HFFc6 (cell line): ENCODE measurements around the gene B3GAT3. TPM values are rescaled to one million over a fixed set of nuclear protein-coding genes. Genes with fewer than 3 reads are reported as not detected.
"Not testable (repeated sequence)": the region's sequence is repeated elsewhere in the genome, so short reads cannot be mapped to it uniquely, and the experiment has no call there.

Experiments
- DNase-seq: peaks from one replicate; pipeline ENCODE4 v3.0.0-alpha.2; 2018
- H3K27ac Mint-ChIP-seq: 2 replicates; pipeline ENCODE4 v1.8.0; 2020; ENCODE audit warnings: mild to moderate bottlenecking, mixed read lengths
- H3K27me3 Mint-ChIP-seq: 2 replicates; pipeline ENCODE4 v1.8.0; 2021; ENCODE audit warnings: mild to moderate bottlenecking, moderate library complexity, mixed read lengths; ENCODE audit not compliant: insufficient read depth
- H3K36me3 Mint-ChIP-seq: 2 replicates; pipeline ENCODE4 v1.8.0; 2021; ENCODE audit warnings: low read depth, mixed read lengths
- H3K4me1 Mint-ChIP-seq: 2 replicates; pipeline ENCODE4 v1.8.0; 2020; ENCODE audit warnings: low read depth, mixed read lengths
- H3K4me3 Mint-ChIP-seq: 2 replicates; pipeline ENCODE4 v1.8.0; 2020; ENCODE audit warnings: mild to moderate bottlenecking, moderate library complexity, mixed read lengths
- H3K9me3 Mint-ChIP-seq: 2 replicates; pipeline ENCODE4 v1.8.0; 2020; ENCODE audit warnings: mild to moderate bottlenecking, mixed read lengths
- total RNA-seq, 6 experiments: library from RNA; stranded (reverse); fragmentation: NEBNext Ultra II Directional; extraction: Animal tissue kit (Norgen Biotek cat#: 25700); gene quantifications; 2 replicates in 1 of 6; 3 replicates in 5 of 6; pipeline ENCODE4 v1.2.3, GENCODE V29; 2021
- TF ChIP-seq, protein P1 (sequence below): fragments of 200-600 bp; sonication (generic); IDR thresholded peaks from 2 replicates; pipeline ENCODE4 v1.5.0; 2021; ENCODE audit warnings: antibody characterized with exemption, mild to moderate bottlenecking

The B3GAT3 gene
- total RNA-seq, 6 experiments from 2014 or later, result 57.9 to 93.2 (median 63.0) TPM

DNA sequence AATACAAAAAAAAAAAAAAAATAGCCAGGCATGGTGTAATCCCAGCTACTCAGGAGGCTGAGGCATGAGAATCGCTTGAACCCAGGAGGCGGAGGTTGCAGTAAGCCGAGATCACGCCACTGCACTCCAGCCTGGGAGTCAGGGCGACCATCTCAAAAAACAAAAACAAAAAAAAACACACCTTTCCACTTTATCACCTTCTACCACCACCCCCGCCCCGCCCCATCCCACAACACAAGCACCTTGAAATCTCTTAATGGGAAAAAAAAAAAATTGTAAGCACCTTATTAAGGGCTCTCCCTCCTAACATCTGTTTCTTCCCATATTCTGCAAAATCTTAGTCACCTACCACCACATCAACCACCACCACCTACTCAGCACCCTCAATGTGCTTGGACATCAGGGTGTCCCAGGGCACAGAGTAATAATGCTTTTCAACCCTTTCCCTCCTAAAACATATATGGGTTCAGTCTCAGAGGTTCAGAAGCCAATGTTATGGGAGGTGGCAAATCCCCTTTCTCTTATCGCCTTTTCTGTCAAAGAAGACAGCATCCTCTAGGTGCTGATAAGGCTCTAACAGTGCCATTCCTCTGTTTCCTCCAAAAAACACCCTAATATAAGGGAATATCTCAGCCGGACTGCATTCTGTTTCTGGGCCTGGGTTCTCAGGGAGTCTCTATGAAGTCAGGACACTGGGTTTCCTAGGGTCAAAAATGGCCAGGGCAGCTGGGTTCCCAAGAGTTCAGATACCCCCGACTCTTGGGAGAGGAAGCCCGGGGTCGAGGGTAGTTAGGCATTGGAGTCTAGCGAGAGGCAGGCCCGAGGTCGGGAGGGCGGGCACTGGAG lies 30.6 kb upstream of the B3GAT3 start:
- peak overlapping the region; percentile 95 for H3K4me3 Mint-ChIP-seq
- 0 out of 2 replicates have a peak, but pooled peaks cover 2% of the 10 kb centered on the region for H3K27me3 Mint-ChIP-seq
- H3K9me3 Mint-ChIP-seq, result no peaks in the 10 kb centered on the region
- no peaks in the 10 kb centered on the region; the same call in 1 of the 2 replicates for H3K36me3 Mint-ChIP-seq
- peak overlapping the region; percentile 89 for H3K27ac Mint-ChIP-seq
- TF ChIP-seq, protein P1, sequence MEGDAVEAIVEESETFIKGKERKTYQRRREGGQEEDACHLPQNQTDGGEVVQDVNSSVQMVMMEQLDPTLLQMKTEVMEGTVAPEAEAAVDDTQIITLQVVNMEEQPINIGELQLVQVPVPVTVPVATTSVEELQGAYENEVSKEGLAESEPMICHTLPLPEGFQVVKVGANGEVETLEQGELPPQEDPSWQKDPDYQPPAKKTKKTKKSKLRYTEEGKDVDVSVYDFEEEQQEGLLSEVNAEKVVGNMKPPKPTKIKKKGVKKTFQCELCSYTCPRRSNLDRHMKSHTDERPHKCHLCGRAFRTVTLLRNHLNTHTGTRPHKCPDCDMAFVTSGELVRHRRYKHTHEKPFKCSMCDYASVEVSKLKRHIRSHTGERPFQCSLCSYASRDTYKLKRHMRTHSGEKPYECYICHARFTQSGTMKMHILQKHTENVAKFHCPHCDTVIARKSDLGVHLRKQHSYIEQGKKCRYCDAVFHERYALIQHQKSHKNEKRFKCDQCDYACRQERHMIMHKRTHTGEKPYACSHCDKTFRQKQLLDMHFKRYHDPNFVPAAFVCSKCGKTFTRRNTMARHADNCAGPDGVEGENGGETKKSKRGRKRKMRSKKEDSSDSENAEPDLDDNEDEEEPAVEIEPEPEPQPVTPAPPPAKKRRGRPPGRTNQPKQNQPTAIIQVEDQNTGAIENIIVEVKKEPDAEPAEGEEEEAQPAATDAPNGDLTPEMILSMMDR, result no peak
- H3K4me1 Mint-ChIP-seq, result peaks cover 18% of the 10 kb centered on the region
- DNase-seq, result no peak

DNA sequence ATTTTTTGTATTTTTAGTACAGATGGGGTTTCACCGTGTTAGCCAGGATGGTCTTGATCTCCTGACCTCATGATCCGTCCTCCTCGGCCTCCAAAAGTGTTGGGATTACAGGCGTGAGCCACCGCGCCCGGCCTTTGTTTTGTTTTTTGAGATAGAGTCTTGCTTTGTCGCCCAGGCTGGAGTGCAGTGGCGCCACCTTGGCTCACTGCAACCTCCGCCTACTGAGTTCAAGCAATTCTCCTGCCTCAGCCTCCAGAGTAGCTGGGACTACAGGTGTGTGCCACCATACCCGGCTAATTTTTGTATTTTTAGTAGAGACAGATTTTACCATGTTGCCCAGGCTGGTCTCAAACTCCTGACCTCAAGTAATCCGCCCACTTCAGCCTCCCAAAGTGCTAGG lies 28.5 kb upstream of the B3GAT3 start:
- H3K27ac Mint-ChIP-seq, DNase-seq, H3K9me3 Mint-ChIP-seq, H3K4me3 Mint-ChIP-seq, H3K36me3 Mint-ChIP-seq, H3K27me3 Mint-ChIP-seq: not testable (repeated sequence)
- H3K4me1 Mint-ChIP-seq, result peaks cover 24% of the 10 kb centered on the region

DNA sequence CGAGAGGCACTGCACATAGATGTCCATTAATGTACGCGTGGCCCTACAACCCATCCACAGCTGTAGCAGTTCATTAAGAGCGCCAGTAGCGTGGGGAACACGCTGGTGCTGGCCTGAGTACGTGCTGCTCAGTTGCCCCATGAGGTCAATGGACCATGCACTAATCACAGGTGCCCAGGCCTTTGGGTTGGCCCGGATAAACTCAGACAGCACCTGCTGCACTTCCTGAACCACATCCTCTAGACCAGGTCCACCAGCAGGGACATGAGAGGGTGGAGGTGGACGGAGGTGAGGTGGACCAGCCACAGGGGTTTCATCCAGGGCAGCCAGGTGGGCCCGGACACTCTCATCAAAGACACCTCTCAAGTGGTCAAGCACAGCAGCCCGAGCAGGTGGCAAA lies 27.7 kb upstream of the B3GAT3 start:
- peaks cover 9% of the 10 kb centered on the region for H3K36me3 Mint-ChIP-seq
- TF ChIP-seq, protein P1, result no peak
- H3K27me3 Mint-ChIP-seq, result peaks cover 2% of the 10 kb centered on the region; the same call in 1 of the 2 replicates
- H3K9me3 Mint-ChIP-seq, result no peaks in the 10 kb centered on the region
- no peak for DNase-seq
- H3K4me1 Mint-ChIP-seq, result peaks cover 31% of the 10 kb centered on the region
- H3K4me3 Mint-ChIP-seq, result no peak overlapping the region
- no peak overlapping the region for H3K27ac Mint-ChIP-seq

DNA sequence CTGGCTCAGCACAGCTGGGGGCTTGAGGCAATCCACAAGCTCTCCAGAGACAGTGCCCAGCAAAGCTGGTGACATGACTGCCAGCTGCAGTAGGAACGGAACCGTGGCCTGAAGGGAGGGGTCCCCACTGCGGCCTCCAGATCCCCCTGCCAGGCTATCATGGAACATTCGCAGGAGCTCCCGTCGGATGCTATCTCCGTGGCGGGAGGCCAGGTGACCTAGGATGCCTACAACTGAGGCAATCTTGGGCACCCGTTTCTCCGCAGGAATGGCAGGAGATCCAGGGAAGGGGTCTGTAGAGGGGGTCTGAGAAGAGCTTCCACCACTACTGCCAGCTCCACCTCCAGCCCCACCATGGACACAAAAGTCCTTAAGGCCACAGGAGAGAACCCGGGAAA lies 27.2 kb upstream of the B3GAT3 start:
- Mint-ChIP-seq H3K36me3 (peaks cover 9% of the 10 kb centered on the region), H3K9me3 (no peaks in the 10 kb centered on the region), H3K27me3 (peaks cover 2% of the 10 kb centered on the region; the same call in 1 of the 2 replicates), H3K27ac (no peak overlapping the region), H3K4me3 (no peak overlapping the region), H3K4me1 (peaks cover 31% of the 10 kb centered on the region)
- TF ChIP-seq, protein P1, result no peak
- no peak for DNase-seq

DNA sequence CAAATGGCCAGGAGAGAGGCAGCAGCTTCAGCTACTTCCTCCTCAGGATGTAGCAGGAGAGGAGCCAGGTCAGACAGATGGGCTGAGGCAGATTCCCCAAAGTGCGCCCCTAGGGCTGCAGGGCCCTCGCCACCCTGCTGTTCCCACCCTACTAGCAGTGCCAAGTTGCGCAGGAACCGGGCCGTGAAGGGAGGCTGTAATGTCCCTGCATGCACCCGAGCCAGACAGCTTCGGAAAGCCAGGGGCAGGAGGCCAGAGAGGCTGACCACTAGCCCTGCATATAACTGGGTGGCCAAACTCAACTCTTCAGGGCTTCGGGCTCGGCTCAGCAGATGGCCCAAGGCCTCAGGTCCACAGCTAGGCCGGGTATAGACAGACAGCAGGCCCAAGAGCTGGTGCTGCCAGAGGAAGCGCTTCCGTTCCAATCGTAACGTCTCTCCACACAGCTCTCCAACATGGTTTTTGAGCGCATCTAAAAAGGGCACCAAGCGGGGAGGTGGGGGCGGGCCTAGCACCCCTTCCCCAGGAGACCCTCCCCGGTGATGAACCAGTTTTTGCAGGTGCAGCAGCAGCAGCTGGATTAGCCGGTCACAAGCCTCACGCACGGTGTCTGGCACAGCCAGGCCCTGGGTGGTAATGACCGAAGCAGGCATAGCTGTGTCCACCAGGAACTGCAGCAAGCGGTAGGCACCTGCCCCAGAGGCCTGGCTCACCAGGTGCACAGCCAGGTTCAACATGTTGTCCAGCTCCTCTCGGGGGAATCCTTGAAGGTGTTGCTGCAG lies 26.6 kb upstream of the B3GAT3 start:
- DNase-seq, result no peak
- H3K9me3 Mint-ChIP-seq, result no peaks in the 10 kb centered on the region
- no peak overlapping the region for H3K27ac Mint-ChIP-seq
- H3K4me3 Mint-ChIP-seq, result no peak overlapping the region
- peaks cover 2% of the 10 kb centered on the region; the same call in 1 of the 2 replicates for H3K27me3 Mint-ChIP-seq
- TF ChIP-seq, protein P1, result no peak
- H3K36me3 Mint-ChIP-seq, result peaks cover 9% of the 10 kb centered on the region
- peaks cover 26% of the 10 kb centered on the region for H3K4me1 Mint-ChIP-seq

DNA sequence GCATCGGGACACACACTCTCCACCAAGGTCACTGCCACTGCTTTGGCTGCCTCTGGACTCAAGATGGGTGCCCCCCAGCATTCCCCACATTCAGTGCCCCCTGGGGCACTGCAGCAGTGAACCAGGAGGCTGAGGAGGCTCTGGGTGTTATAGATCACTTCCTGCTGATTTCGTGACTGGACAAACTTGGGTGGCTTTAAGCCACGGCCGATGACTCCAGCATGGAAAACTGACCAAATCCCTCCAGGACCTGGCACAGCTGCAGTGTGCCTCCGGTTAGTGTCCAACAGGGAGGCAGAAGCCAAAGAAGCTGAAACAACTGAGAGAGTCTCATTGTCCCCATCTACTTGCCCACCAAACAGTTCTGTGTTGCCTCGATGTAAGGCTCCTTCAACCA lies 25.8 kb upstream of the B3GAT3 start:
- TF ChIP-seq, protein P1, result no peak
- DNase-seq, result no peak
- Mint-ChIP-seq H3K4me3 (no peak overlapping the region), H3K4me1 (peaks cover 23% of the 10 kb centered on the region), H3K9me3 (no peaks in the 10 kb centered on the region), H3K36me3 (peaks cover 9% of the 10 kb centered on the region), H3K27ac (no peak overlapping the region), H3K27me3 (peaks cover 2% of the 10 kb centered on the region; the same call in 1 of the 2 replicates)
